ENCODE data around the gene MAGEC1. TPM values are rescaled to one million over a fixed set of nuclear protein-coding genes. Genes with fewer than 3 reads are reported as not detected.

The MAGEC1 gene
- total RNA-seq, 1 experiment from 2014 or later = 6.7 TPM

Other genes with a start within 250 kb of the MAGEC1 start
- 1.5 TPM in 1 of 2 replicates, not detected in the other for gene SPANXD, start 205.2 kb upstream of the MAGEC1 start, total RNA-seq (2014; rRNA removed; shearing (Covaris generic))
- gene MAGEC3, start 65.6 kb upstream of the MAGEC1 start, total RNA-seq (2014; rRNA removed; shearing (Covaris generic)) = not detected in 2 replicates